ENCODE data around the gene ZNF20.
A peak's percentile ranks its signal among the peaks of the same experiment; 100 is the strongest.
"Not testable (repeated sequence)": the region's sequence is repeated elsewhere in the genome, so short reads cannot be mapped to it uniquely, and the experiment has no call there.

ZNF20 gene

GRCh38 chr19:12111943-12112637 lies 28.1 kb downstream of the ZNF20 start:
- DNase-seq = no peak

- no peak for DNase-seq
These were observed 29.0 kb downstream of the ZNF20 start for GRCh38 chr19:12111176-12111575.

GRCh38 chr19:12103909-12104308 lies 36.2 kb downstream of the ZNF20 start:
- not testable (repeated sequence) for DNase-seq

GRCh38 chr19:12098040-12098439 lies 42.1 kb downstream of the ZNF20 start:
- DNase-seq = no peak

- DNase-seq = no peak
These were observed 44.9 kb downstream of the ZNF20 start for GRCh38 chr19:12095111-12095790.

- no peak for DNase-seq
These were observed 46.4 kb downstream of the ZNF20 start for GRCh38 chr19:12093777-12094176.

GRCh38 chr19:12092956-12093355 lies 47.2 kb downstream of the ZNF20 start:
- no peak for DNase-seq

GRCh38 chr19:12092065-12092867 lies 47.9 kb downstream of the ZNF20 start:
- peak; percentile 94 for DNase-seq

- DNase-seq = peak; percentile 55
These were observed 49.3 kb downstream of the ZNF20 start for GRCh38 chr19:12090807-12091206.

GRCh38 chr19:12085074-12085818 lies 54.9 kb downstream of the ZNF20 start:
- no peak for DNase-seq

GRCh38 chr19:12083336-12083735 lies 56.8 kb downstream of the ZNF20 start:
- DNase-seq = not testable (repeated sequence)

All from islet precursor cell (in vitro differentiated cells).